C4-2B (cell line): ENCODE measurements around the gene HCAR2.
"Not testable (repeated sequence)": the region's sequence is repeated elsewhere in the genome, so short reads cannot be mapped to it uniquely, and the experiment has no call there.

Source experiments
- H3K27ac ChIP-seq: fragments of 450-650 bp; 2 replicates; pipeline ENCODE4 v1.5.1; 2017
- ZFX ChIP-seq: fragments of 450-650 bp; IDR thresholded peaks from 2 replicates; pipeline ENCODE4 v1.6.1; 2017
- TF ChIP-seq, protein P1 (sequence below): fragments of 450-650 bp; conservative IDR thresholded peaks from 2 replicates; pipeline ENCODE4 v1.5.1; 2017; ENCODE audit warnings: mild to moderate bottlenecking

Gene HCAR2

DNA sequence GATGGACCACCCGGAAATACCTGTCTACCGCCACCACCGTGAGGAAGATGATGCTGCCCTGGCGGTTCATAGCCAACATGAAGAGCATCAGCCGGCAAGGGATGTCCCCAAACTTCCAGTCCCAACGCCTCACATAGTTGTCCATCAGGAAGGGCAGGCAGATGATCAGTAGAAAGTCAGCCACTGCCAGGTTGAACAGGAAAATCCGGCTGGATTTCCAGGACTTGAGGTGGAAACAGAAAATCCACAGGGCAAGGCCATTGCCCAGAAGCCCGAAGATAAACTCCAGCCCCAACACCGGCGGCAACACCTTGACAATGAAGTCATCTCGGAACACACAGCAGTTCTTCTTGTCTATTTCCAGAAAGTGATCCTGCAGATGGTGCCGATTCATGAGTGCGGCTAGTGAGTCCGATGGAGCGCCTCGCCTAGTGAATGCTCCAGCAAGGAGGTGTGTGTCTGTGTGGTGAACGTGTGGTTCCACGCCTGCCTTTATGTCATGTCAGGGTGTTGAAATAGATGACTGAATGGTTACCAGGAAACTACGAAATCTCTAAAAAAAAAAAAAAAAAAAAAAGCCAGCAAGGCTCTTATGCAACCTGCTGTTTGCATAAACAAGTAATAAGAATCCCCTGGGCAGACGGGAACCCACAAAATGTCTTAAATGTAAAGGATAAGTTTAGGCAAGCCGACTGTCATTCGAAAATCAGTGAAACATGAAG, at the start of gene HCAR2:
Gene HCAR2, minus strand, starts transcription at position 468 of the 722 bp plus-strand sequence. Its CDS starts 74 bp downstream, at position 394.
- not testable (repeated sequence) for H3K27ac ChIP-seq

DNA sequence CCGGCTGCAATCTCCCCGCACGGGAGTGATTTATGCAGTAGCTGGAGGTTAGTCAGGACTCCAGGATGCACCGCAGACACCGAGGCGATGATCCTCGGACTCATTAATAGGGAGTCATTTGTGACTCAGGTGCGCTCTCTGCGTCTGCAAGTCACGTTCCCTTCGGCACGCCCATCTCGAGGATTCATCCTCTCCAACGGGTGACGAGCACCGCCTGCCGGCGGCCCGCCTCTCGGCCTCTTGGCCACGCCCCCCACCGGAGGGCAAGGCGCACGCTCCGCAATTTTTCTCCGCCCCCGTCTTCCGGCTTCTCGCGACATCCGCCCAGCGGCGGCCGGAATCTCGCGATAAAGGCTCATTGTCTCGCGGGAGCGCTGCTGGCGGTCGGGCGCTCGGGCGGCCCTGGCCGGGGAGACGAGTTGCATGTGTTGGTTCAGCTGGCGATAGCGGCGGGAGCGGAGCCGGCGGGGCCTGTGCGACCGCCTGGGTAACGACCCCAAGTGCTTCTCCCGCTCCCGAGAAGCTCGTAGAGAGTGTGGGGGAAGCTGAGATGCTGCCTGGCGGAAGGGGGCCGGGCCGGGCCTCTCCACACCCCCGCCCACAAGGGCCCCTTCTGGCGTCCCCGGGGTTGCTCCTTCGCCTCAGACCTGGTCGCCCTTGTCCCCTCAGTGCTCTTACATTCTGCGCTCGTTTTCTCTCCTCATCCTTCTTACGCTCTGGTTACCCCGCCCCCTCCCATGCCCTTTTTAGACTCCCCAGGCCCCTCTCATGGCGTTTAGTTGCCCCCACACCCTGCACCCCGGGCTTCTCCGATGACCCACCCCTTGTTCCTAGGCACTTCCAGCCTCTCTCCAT, 49.5 kb upstream of the HCAR2 start, which contains the start of gene DENR:
Gene DENR, plus strand, starts transcription at position 361 of the 855 bp plus-strand sequence. CDS start 878 bp downstream, outside the sequence.
- H3K27ac ChIP-seq = peak within 1 kb of the TSS; percentile 89
- TF ChIP-seq, protein P1, sequence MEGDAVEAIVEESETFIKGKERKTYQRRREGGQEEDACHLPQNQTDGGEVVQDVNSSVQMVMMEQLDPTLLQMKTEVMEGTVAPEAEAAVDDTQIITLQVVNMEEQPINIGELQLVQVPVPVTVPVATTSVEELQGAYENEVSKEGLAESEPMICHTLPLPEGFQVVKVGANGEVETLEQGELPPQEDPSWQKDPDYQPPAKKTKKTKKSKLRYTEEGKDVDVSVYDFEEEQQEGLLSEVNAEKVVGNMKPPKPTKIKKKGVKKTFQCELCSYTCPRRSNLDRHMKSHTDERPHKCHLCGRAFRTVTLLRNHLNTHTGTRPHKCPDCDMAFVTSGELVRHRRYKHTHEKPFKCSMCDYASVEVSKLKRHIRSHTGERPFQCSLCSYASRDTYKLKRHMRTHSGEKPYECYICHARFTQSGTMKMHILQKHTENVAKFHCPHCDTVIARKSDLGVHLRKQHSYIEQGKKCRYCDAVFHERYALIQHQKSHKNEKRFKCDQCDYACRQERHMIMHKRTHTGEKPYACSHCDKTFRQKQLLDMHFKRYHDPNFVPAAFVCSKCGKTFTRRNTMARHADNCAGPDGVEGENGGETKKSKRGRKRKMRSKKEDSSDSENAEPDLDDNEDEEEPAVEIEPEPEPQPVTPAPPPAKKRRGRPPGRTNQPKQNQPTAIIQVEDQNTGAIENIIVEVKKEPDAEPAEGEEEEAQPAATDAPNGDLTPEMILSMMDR = peak; percentile 78
- TF ChIP-seq ZFX = peak; percentile 87

DNA sequence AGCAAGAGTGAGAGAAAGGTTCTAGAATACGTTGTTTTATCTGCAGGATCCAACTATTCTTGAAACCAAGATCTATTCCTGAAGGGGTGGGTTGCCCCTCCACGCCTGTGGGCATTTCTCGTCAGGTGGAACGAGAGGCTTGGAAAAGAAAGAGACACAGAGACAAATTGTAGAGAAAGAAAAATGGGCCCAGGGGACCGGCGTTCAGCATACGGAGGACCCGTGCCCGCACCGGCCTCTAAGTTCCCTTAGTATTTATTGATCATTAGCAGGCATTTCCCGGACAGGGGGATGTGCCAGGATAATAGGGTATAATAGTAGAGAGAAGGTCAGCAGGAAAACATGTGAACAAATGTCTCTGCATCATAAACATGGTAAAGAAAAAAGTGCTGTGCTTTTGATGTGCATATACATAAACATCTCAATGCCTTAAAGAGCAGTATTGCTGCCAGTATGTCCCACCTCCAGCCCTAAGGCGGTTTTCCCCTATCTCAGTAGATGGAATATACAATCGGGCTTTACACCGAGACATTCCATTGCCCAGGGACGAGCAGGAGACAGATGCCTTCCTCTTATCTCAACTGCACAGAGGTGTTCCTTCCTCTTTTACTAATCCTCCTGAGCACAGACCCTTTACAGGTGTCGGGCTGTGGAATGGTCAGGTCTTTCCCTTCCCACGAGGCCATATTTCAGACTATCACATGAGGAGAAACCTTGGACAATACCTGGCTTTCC, 47.8 kb upstream of the HCAR2 start:
- H3K27ac ChIP-seq = peak overlapping the region; percentile 89

DNA sequence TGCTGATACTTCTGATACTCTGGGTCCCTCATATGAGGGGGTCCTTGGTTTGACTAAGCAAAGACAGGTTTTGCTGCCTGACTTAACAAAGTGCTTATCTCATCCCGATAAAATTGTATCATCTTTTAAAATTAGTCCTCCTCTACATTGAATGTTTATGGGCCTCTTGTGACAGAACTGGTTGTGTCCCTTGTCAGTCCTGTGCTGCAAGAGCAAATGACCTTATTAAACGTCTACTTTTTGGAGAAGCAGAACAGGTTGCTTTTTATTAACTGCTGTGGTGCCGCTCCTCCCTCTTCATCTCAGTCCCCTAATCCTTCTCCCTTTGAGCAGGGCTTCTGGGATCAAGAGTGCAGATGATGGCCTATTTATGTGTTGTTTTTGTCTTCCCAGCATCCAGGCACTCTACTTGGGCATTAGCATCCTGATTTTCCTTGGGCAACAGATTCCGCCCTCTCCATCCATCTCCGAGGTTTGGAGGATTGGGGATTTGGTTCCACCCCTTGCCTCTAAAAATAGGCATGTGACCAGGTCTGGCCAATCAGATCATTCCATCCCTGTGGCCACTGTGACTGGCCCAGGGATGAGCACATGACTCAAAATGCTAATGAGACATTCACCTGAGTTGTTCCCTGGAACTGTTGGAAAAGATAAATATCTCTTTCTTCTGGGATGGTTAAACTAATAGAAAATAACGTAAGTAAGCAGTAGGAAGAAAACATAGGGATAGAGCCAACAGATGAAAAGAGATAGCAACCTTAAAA, 46.6 kb upstream of the HCAR2 start:
- H3K27ac ChIP-seq = peak overlapping the region; percentile 89

DNA sequence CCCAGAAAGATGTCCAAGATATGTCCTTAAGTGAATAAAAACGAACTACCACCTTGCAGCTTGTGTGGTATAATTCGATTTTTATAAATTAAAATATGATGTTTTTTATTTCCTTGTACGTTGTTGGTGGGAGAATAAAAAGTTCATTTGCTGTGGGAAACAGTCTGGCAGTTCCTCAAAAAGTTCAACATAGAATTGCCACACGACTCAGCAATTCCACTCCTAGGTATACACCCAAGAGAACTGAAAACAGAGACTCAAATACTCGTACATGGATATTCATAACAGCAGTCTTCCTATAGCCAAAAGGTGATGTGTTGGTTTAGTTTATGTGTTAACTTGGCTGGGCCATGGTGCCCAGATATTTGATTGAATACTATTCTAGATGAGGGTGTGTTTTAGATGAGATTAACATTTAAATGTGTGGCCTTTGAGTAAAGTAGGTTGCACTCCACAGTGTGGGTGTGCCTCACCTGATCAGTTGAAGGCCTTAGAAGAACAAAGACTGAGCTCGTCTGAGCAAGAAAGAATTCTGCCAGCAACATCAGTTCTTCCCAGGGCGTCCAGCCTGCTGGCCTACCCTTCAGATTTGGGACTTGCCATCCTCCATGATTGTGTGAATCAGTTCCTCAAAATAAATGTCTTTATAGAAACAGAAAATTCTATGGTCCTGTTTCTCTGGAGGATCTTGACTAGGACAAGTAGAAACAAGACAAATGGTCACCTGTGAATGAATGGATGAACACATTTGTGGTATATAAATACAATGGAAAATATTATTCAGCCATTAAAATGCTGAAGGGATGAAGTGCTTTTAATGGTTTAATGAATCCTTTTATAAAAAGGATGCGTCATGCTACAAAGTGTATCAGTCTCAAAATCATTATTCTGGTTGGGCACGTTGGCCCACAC, 44.3 kb upstream of the HCAR2 start:
- H3K27ac ChIP-seq = no peak overlapping the region

More for the DNA sequence above, 46.6 kb upstream of the HCAR2 start:
- TF ChIP-seq, protein P1 = no peak
- TF ChIP-seq ZFX = no peak

DNA sequence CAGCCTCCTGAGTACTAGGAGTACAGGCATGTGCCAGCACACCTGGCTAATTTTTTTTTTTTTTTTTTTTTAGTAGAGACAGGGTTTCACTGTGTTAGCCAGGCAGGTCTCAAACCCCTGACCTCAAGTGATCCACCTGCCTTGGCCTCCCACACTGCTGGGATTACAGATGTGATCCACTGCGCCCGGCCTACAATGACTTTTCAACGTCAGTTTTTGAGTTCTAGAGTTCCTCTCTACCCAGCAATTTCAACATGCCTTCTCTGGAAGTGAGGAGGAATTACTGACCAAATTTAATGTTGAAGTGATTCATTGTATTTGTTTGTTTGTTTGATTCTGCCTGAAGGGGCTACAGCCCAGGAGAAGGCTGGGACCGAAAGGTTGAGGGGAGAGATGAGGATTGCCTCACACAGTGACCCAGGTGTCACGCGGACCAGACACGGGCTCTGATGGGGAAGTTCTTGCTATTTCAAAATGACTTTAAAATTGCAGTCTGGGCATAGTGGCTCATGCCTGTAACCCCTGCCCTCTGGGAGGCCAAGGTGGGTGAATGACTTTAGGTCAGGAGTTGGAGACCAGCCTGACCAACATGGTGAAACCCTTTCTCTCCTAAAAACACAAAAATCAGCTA, 40.9 kb upstream of the HCAR2 start:
- TF ChIP-seq, protein P1 = no peak
- TF ChIP-seq ZFX = no peak

More for the DNA sequence above, 44.3 kb upstream of the HCAR2 start:
- TF ChIP-seq ZFX = no peak
- TF ChIP-seq, protein P1 = no peak

DNA sequence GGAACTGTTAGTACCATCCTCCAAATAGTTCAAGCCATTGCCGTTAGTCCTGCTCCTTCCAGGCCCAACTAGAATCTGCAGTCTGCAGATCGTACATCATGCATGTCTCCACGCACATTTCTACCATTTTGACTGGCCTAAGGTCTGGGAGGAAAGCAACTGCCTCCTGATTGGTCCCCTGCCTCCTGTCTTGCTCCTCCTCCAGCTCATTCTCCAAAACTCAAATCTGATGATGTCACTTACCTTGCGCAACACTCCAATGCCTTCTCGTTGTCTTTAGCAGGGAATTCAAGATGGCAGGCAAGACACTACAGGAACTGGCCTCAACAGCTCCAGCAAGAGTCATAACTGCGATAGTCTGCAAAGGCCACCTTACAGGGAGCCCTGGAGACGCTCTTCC, 37.2 kb upstream of the HCAR2 start:
- H3K27ac ChIP-seq = no peak overlapping the region
- TF ChIP-seq ZFX = no peak
- TF ChIP-seq, protein P1 = no peak

More for the DNA sequence above, 40.9 kb upstream of the HCAR2 start:
- no peak overlapping the region for H3K27ac ChIP-seq
